HG03457 (cell line): ENCODE results near the gene IFNG-AS1.

Source experiments
- ATAC-seq: cut with Tn5 transposase; IDR thresholded peaks from one replicate; pipeline ENCODE4 v1.9.1; 2021; ENCODE audit warnings: moderate number of reproducible peaks; ENCODE audit not compliant: unreplicated experiment

Gene IFNG-AS1

DNA sequence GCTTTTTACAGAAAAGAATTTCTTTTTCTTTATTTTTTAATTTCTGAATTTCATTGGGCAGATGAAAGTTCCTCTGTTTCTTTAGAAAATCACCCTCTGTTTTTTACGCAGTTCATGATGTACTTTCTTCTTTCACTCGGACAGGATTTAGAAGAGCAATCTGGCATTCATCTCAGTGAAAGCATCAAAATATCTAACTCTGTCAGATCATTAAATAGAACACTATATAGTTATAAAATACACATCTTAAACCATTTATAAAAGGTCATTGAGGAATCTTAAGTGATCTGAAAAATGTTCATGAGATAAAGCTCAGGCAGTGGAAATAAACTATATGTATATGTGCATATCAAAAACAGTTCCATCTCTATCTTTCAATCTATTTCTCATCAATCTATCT, 3.9 kb downstream of the IFNG-AS1 start:
- no peak for ATAC-seq

DNA sequence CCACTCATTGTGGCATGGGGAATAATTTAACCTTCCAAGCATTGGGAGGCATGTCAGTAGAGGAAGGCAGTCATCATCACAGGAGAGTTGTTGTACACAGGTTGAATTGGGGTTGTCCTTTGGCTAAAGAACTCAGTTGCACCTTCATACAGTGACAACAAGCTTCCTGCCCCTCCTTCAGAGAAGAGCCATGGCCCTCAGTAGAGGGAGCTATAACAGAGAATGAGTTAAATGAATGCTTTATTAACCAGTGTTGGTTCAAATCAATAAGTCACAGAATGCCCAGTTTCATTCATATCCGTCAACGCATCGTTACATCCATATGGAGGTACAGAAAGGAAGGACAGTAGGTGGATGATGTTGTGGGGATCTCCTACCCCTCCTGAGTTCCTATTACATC, 4.8 kb downstream of the IFNG-AS1 start:
- ATAC-seq, result no peak

DNA sequence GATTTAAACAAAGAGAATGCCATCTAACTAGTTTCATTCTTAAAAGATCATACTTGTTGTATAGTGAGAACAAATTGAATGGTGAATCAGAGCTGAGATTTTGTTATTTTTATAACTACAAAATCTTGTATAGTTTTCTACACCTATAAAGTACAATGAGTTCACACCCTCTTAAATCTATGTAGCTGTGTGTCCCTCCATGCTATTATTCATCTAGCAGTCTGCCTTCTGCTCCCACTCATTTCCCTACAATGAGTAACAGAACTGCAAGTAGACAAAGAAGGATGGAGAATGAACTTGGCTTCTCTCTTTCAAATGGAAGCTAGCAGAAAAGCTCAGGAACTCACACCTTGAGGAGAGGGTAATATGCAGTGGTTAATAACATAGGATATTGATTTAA, 7.1 kb downstream of the IFNG-AS1 start:
- ATAC-seq, result no peak

DNA sequence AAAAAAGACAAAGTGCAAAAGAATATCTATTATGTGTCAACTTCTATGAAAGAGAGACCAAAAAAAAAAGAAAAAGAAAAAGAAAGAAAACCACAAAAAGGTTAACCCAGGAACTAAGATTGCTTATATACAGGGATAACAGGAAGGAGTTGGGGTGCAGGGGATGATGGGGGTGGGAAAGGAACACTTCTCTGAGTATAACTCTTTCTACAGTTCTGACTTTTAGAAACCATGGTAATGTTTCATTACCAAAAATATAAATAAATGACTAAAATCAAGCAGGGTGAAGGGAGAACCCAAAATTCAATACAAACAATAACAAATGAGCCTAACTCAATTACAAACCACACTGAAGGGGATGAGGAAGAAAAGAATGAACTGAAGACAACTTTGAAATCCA, 9.1 kb downstream of the IFNG-AS1 start:
- ATAC-seq, result no peak

DNA sequence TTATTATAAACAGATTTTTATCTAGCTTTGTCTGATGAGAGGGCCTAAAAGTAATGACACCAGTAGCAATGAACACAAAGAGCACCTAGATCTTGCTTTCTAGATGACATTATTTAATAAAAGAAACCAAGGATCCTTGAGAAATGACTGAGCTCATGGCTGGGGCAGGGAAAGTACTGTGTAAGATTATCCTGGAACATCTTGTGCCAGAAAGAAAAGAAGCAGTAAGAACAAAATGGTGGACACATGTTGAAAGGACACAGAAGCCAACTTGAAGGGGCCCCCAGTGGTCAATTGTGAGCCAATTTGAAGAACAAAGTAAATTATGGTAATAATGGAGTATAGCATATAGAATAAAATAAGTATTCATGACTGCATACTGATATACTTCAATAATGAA, 10.0 kb downstream of the IFNG-AS1 start:
- ATAC-seq, result no peak

DNA sequence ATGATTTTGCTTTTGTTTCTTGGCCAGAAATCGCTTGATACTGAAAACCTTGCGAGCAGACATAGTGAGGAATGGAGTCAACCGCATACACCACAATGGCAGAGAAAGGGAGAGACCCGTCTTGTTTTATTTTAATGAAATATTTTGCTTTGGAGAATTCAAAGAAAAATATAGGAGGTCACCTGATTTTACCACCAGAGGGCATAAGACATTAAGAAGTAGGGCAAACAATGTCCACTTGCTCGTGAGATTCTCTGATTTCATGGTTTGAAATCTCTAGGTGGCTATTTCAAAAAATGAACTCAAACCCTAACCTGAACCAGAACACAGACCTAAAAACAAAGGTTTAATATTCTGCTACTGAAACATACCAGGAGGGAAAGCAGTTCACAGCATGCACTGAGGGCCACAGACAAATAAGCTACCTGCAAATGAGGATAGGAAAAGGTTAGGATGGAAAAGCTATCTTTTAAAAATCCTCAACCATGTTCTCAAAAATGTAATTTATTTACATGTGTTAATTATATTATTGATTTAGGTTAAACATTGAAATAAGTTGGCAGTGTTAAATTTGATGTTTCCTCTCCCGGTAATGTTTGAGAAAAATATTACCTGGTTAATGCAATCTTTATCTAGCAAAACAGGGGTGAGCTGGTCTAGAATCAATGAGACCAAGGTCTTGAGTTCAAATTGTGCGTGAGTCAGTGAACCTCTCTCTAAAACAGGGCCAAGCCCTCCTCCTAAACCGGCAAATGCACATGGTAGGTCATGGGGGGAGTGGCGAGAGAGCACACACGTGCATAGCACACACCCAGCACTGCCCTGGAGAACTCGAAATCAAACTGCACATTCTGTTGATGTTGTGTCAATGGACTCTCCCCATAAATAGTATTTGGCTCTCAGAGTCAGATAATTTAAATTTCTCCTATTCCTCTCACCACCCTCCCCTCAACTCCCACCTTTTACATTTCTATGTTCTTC, 12.5 kb downstream of the IFNG-AS1 start:
- no peak for ATAC-seq

DNA sequence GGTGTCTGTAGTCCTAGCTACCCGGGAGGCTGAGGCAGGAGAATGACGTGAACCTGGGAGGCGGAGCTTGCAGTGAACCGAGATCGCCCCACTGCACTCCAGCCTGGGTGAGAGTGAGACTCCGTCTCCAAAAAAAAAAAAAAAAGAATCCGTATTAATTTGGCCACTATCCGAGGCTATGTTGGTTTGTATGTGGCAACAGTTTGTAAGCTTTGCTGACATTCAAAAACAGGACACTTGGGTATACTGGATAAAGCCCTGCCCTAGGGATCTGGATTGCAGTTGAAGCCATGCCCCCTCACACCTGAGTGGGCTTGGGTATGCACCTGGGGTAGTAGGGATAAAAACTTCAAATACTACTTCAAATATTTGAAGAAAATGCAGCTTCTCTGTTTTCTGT, 14.5 kb downstream of the IFNG-AS1 start:
- no peak for ATAC-seq

DNA sequence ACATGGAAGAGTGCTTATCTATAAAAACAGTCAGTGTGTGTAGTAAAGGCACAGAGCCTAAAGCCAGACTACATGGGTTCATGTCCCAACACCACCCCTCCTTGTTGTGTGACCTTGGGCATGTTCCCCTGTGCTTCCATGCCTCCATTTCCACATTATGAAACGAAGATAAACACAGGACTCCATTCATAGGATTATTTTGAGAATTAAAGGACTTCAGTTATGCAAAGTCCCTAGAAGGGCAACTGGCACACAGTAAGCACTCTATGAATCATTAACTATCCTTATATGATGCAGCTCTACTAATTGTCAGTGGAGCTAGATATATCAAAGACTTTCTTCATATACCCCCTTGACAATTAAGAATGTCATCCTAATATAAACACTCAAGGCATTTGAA, 17.8 kb downstream of the IFNG-AS1 start:
- no peak for ATAC-seq

DNA sequence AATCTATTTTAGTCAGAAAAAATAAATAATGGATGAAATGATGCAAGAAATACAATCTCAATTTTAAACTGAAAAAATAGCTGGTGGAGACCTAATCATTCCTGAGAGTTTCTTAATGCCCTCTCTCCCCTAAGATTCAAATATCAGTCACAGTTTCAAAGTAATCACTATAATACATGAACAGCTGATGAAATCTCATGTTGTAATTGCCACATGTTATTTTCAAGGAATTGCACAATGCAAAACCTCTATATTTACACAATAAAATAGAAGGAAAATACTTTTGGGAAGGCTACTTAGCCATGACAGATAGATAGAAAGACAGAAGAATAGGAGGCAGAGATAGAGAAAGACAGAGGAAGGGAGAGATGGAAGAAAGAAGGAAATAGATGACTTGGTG, 18.2 kb downstream of the IFNG-AS1 start:
- ATAC-seq, result no peak

DNA sequence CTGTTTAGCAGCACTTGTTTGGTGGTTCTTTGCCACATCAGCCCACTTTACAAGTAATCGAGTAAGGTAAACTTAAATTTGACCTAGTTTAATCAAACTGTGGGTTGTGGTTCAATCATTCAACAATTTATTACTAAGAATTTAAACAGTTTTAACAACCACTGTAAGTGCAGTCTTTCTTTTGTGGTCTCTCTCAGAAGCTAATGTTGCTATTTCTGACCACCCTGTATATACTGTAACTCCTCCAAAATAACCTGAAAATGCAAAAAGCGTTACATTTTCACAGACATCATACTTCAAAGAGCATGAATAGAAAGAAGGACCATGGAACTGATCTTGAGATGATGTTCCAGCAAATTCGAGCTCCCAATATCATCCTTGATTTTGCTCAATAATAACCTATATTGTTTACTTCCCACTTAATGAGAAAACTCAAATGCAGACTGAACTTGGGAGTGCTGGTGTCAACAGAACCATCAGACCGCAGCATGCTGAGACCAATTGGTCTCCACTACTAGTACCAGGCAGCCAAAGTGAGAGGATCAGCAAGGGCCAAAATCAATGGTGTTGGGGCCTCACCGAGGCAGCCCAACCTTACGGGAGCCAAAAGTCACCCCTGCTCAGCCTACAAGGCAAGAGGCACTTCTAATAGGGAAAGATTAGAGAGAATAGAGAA, 22.1 kb downstream of the IFNG-AS1 start:
- ATAC-seq, result no peak

DNA sequence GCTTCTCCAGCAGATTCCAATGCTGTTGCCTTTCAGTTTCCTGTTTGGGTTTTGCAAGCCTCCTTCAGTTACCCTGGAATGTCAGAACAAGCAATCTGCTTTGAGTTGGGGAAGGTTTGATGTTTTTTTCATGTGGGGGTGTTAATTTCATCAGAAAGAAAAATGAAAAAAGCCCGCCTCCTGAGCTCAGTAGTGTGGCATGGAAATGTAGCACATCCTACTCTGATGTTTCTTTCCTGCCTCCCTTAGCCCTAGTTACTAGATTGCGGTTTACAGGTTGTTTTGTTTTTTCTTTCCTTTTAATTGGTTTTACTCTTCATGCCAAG, 22.6 kb downstream of the IFNG-AS1 start:
- ATAC-seq, result no peak

DNA sequence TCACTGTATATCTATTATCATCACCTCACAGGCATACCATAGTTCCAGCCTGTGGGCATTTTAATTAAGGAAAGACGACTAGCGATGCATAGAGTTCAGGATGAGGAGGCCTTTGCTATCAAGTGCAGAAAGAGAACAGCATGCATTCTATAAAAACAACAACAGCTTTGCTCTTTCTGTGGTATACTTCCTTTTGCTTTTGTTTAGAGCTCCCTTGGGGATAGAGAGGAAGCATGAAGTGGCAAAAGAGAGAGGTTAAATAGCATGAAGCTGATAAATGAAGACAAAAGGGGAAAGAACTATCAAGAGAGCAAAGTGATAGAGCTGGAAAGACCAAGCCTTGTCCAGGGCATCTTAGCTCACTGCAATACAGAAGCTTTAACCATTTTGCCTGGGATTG, 23.5 kb downstream of the IFNG-AS1 start:
- peak; percentile 79 for ATAC-seq

DNA sequence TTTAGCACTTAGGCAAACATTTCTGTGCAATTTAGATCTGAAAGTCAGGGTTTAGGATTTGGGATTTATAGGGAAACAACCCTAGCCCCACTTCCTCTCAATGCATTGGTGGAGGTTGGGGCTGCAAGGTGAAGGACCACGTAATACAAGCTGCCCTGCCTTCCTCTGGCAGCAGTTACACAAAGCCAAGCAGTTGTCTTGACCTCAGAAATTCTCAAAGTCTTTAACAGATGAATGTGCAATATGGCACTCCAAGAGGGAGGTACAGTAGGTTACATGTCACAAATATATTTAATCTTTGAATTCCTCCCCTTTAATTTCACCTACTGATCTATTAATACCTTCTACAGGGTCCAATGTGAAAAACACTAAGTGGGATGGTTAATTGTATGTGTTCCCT, 23.9 kb downstream of the IFNG-AS1 start:
- no peak for ATAC-seq

DNA sequence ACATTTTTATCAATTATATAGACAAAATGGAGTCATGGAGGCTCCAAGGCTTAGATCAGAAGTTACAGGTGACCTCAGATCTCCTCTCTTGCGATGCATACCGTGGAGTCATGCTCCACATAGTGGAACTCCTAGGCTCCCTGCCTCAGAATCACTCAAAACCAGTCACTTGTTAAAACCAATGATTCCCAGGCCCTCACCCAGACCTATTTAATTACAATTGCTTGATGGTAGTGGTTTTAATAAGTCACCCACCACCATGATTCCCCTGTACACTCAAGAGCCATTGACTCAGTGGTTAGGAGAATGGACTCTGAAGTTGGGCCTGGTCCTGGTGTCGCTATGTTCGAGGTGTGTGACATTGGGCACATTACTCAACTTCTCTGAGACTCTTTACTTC, 26.9 kb downstream of the IFNG-AS1 start:
- no peak for ATAC-seq

DNA sequence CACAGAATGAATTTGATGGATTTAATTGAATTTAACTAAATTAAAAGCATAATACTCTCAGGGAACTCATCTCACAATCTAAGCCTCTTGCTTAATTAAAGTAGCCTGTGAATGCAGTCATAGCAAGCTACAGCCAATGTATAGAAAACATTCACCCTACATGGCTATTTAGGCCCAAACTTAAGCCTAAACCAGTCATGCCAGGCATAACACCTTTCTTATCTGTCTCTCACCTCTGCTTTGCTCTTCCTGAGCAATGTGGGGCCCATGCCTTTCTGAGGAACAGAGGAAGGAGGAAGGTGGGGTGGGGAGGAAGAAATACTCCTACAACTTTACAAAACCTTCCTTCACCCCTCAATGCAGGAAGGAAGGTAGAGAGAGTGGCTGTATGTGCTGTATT, 29.1 kb downstream of the IFNG-AS1 start:
- ATAC-seq, result no peak

DNA sequence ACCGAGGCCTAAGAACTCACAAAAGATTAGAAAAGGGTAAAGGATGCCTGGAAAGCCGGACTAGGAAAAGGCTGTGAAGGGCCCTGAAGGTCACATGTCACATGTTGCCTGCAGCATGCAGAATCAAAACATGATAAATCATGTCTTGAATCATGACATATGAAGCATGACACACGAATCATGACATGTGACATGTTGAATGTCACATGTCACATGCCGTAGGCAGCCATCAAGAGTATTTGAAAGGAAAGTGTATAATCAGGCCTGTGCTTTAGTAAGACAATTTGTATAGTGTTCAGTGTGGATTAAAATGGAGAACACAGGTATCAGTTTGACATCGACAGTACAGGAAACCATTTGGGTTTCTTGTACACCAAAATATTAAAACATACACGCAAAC, 30.8 kb downstream of the IFNG-AS1 start:
- no peak for ATAC-seq

DNA sequence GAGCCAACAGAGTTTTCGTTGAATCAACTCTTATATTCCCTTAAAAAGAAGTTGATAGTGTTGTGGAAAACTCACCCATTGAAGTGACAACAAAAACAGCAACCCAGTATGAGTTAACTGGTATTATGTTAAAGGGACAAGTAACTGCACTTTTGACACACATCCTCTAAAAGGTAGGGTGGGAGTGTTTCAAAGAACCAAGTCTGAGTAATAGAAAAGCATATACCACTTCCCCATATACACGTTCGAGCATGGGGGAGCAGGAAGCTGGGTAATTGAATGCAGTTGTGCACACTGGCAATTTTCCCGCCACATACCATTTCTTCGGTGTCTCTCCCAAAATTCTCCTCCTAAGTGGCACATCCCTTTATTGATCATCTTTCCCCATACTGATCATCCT, 31.5 kb downstream of the IFNG-AS1 start:
- no peak for ATAC-seq

DNA sequence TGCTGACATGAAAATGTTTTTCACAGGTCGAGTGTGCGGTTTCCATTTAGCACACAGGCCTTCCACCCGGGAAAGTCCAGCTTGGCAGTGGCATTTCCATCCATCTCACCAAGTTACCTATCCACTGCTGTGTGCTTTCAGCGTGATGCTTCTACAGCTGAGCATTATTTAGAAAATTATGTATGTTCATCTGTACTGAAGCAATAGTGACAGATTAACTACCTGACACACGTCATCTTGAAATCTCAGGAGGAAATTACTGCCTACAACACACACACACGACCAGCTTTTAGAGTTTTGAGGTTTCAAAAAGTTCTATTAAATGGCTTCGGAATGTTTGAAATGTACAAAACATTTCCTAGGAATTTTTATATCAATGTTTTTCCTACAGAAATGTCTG, 39.4 kb downstream of the IFNG-AS1 start:
- ATAC-seq, result no peak

DNA sequence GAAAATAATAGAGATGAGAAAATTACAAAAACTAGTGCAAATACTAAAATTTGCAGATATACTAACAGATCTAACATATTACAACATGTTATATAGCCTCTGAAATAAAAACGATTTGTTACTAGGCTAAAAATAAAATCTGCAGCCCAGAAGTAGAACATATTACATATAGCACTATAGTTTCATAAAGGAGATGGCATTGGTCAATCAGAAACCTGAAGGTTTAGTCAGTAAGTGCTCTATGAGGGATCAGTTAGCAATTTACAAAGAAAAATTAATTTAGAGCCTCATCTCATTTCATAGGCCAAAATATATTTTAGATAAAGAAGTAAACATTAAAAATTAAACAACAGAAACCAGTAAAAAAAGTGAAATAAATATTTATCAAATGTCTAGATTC, 41.0 kb downstream of the IFNG-AS1 start:
- no peak for ATAC-seq

DNA sequence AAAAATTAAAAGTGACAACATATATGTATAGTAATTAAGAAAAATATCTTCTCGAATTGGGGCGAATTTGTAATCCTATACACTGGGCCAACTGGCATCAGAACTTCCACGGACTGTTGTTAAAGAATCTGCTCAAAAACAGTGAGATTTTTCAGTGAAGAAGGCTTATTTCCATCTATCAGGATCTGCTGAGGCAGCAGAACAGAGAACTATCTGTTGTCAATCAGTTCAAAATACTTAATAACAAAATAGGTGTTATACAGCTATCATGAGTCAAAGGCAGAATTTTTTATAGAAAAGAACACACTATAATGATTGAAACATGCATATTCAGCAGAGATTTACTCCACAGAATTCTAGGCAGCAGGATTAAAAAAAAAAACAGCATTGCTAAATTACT, 41.9 kb downstream of the IFNG-AS1 start:
- ATAC-seq, result no peak

DNA sequence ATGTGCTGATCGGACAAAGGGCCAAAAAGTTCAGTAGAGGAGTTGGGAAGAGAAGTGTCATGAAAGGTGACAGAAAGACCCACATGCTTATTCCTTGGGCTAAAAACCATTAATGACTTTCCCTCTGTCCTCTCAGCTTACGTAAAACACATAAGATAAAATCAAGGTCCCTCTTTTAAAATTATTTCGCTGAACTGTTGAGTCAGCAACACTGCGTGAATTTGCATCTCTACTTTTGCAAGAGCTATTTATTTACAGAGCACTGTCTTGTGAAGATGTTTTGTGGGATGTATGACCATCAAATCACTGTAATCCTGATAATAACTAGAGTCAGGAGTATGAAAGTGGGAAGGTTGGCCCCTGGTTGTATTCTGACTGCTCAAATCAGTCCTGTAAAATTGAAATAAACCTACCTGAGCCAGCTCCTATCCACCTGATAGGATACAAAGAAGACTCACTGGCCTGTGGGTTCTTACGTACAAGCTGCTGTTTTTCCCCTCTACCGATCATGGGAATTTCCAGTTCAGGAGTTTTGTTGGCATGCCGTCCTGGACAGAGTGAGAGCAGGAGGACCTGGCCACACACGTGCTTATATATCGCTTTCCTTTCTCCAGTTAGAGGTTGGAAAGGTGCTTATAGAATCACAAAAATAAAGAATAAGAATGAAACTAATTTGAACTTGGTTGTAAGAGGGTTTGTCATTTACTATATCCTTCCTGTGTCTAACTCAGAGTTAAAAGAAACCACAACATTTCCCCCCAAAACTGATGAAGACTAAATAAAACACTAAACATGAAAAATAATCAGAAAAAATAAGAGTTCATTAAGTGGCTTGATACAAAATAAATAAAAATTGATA, 42.9 kb downstream of the IFNG-AS1 start:
- ATAC-seq, result no peak

DNA sequence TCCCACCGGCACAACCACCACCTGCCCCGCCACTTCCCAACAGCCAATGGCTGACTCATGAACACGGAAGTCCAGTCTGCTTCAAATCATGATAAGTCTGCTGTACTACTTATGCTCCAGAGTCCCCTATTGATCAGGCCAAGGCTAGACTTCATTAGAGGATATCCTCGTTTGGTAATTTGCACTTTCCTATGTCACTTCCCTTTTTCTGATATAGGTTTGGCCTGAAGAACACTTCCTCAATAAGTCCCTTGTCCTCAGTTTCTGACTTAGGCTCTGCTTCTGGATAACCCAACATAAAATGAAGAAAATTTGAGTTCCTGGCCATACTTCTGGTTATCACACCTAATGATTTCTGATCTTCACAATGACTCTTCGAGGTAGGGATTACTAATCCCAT, 45.3 kb downstream of the IFNG-AS1 start:
- ATAC-seq, result no peak
